Chondrocyte (in vitro differentiated cells): ENCODE data around the gene XPR1. TPM values are rescaled to one million over a fixed set of nuclear protein-coding genes. Genes with fewer than 3 reads are reported as not detected.

Source experiments
- DNase-seq: peaks from one replicate; pipeline ENCODE4 v3.0.0; 2021; ENCODE audit warnings: mixed read lengths, low spot score
- H3K27ac Mint-ChIP-seq: one replicate; pipeline ENCODE4 v1.8.0; 2021; ENCODE audit warnings: mild to moderate bottlenecking, moderate library complexity, mixed read lengths; ENCODE audit not compliant: unreplicated experiment
- H3K27me3 Mint-ChIP-seq: 2 replicates; pipeline ENCODE4 v1.8.0; 2021; ENCODE audit warnings: low read depth, mixed read lengths
- H3K36me3 Mint-ChIP-seq: 2 replicates; pipeline ENCODE4 v1.8.0; 2021; ENCODE audit warnings: low read depth, mixed read lengths
- H3K4me1 Mint-ChIP-seq: 2 replicates; pipeline ENCODE4 v1.8.0; 2021; ENCODE audit warnings: low read depth, mild to moderate bottlenecking, mixed read lengths
- H3K4me3 Mint-ChIP-seq: one replicate; pipeline ENCODE4 v1.8.0; 2021; ENCODE audit warnings: mild to moderate bottlenecking, moderate library complexity, mixed read lengths; ENCODE audit not compliant: unreplicated experiment
- H3K9me3 Mint-ChIP-seq: 2 replicates; pipeline ENCODE4 v1.8.0; 2021; ENCODE audit warnings: low read depth, mixed read lengths
- total RNA-seq: library from RNA; stranded (reverse); gene quantifications from 3 replicates; pipeline ENCODE4 v1.2.1, GENCODE V29; 2021
- TF ChIP-seq, protein P1 (sequence below): fragments of 200-600 bp; sonication (generic); IDR thresholded peaks from 2 replicates; pipeline ENCODE4 v1.5.0; 2021; ENCODE audit warnings: antibody characterized with exemption, mild to moderate bottlenecking, moderate library complexity

The XPR1 gene
- total RNA-seq, 1 donor from 2014 or later: 24.9 TPM

DNA sequence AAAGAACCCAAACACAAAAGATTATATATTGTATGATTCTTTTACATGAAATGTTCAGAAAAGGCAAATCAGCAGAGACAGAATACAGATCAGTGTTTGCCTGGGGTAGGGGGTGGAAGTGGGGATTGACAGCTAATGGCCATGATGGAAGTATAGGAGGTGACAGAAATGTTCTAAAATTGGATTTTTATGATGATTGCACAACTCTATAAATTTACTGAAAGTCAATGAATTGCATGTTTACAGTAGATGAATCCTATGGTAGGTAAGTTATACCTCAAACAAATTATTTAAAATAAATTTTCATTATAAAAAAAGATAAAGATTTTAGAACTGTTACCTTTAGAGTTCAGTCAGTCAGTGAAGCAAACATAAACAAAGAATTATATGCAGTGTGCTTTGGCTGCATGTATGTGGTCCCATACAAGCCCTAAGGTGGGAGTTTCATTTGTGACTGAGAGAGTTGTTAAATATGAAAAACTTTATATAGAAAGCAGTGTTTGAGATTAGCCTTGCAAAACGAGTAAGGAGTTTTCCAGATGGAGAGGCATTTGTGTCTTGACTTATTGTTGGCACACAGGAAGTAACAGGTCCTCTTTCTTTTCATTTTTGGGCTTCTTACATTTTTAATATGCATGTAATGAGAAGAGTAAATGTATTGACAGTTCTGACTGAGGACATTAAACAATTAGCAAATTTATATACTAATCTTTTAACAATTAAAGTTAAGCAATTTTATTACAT lies 165.2 kb downstream of the XPR1 start:
- Mint-ChIP-seq H3K9me3 (no peaks in the 10 kb centered on the region), H3K4me1 (peaks cover 16% of the 10 kb centered on the region), H3K27ac (no peak overlapping the region), H3K27me3 (no peaks in the 10 kb centered on the region), H3K4me3 (no peak overlapping the region), H3K36me3 (no peaks in the 10 kb centered on the region)
- TF ChIP-seq, protein P1, sequence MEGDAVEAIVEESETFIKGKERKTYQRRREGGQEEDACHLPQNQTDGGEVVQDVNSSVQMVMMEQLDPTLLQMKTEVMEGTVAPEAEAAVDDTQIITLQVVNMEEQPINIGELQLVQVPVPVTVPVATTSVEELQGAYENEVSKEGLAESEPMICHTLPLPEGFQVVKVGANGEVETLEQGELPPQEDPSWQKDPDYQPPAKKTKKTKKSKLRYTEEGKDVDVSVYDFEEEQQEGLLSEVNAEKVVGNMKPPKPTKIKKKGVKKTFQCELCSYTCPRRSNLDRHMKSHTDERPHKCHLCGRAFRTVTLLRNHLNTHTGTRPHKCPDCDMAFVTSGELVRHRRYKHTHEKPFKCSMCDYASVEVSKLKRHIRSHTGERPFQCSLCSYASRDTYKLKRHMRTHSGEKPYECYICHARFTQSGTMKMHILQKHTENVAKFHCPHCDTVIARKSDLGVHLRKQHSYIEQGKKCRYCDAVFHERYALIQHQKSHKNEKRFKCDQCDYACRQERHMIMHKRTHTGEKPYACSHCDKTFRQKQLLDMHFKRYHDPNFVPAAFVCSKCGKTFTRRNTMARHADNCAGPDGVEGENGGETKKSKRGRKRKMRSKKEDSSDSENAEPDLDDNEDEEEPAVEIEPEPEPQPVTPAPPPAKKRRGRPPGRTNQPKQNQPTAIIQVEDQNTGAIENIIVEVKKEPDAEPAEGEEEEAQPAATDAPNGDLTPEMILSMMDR: no peak
- DNase-seq: no peak

DNA sequence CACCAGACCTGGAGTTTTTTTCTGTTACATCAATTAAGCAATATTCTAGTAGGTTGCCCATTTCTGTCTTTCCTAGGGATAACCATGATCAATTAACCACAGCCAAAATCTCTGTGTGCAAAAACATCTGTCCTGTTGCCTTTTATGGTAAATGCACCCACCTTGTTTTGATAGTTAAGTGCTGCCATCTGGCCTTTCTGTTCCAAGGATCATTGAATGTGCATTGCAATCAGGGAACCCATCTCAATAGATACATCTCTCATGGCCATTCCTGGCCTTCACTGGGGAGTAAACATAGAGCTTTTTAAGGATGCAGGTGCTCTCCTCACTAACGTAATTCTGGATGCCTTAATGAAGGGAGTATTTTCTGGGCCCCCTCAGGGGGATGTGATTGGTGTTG lies 169.1 kb downstream of the XPR1 start:
- H3K4me1 Mint-ChIP-seq: no peaks in the 10 kb centered on the region
- no peak overlapping the region for H3K4me3 Mint-ChIP-seq
- no peaks in the 10 kb centered on the region for H3K27me3 Mint-ChIP-seq
- TF ChIP-seq, protein P1: no peak
- H3K27ac Mint-ChIP-seq: no peak overlapping the region
- no peak for DNase-seq
- H3K9me3 Mint-ChIP-seq: no peaks in the 10 kb centered on the region
- peaks cover 2% of the 10 kb centered on the region for H3K36me3 Mint-ChIP-seq

DNA sequence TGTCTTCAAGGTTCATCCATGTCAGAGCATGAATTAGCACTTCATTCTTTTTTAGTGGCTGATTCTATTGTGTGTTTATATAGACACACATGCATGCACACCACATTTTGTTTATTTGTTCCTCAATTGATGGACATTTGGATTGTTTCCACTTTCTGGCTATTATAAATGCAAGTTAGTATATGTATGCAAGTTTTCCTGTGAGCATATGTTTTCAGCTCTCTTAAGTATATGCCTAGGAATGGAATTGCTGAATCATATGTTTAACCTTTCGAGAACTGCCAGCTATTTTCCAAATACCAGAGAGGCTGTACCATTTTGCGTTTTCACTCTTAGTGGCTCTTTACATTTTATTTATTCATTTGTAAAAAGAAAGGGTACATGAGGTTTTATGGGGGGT lies 171.0 kb downstream of the XPR1 start:
- no peaks in the 10 kb centered on the region for H3K27me3 Mint-ChIP-seq
- no peaks in the 10 kb centered on the region for H3K9me3 Mint-ChIP-seq
- H3K27ac Mint-ChIP-seq: no peak overlapping the region
- TF ChIP-seq, protein P1: no peak
- no peak overlapping the region for H3K4me3 Mint-ChIP-seq
- H3K4me1 Mint-ChIP-seq: no peaks in the 10 kb centered on the region
- DNase-seq: no peak
- peaks cover 6% of the 10 kb centered on the region for H3K36me3 Mint-ChIP-seq

DNA sequence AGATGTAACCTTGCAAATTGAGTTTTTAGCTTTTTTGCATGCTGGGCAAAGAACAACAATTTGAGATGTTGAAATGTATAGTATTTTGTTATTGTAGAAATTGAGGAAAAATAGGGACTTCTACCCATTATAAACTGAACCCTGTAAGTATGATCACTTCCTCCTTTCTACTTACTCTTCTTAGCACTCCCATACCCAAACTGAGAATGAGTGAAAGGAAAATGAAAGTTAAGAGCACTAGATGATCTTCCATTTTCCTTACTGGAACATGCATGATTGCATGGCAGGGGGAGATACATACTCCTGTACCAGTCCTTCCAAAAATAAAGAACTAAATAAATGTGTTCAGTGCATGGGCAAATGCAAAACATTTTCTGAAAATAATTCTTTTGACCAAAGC lies 173.5 kb downstream of the XPR1 start:
- H3K27me3 Mint-ChIP-seq: no peaks in the 10 kb centered on the region
- H3K36me3 Mint-ChIP-seq: peaks cover 10% of the 10 kb centered on the region
- TF ChIP-seq, protein P1: no peak
- H3K27ac Mint-ChIP-seq: no peak overlapping the region
- H3K4me1 Mint-ChIP-seq: no peaks in the 10 kb centered on the region
- DNase-seq: no peak
- H3K4me3 Mint-ChIP-seq: no peak overlapping the region
- H3K9me3 Mint-ChIP-seq: no peaks in the 10 kb centered on the region

DNA sequence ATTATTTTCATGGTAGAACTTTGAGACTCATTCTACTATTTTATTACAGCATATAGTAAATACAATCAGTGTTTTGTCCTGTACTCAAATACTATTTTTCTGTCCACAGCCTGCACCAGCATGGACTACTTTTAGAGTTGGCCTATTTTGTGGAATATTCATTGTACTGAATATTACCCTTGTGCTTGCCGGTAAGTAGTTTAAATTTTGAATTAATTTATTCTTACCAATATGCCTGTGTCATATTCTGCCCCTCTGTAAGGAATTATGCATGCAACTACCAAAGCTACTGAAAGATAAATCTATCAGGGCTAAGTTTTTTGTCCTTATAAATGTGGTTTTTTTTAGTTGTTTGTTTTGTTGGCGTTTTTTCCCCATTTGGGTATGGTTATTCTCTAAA lies 179.5 kb downstream of the XPR1 start:
- no peaks in the 10 kb centered on the region for H3K9me3 Mint-ChIP-seq
- no peaks in the 10 kb centered on the region for H3K27me3 Mint-ChIP-seq
- TF ChIP-seq, protein P1: no peak
- peaks cover 9% of the 10 kb centered on the region for H3K4me1 Mint-ChIP-seq
- no peak overlapping the region for H3K4me3 Mint-ChIP-seq
- DNase-seq: no peak
- H3K36me3 Mint-ChIP-seq: peaks cover 16% of the 10 kb centered on the region
- no peak overlapping the region for H3K27ac Mint-ChIP-seq
